Measurements from ENCODE around the gene IPO7.
"Not testable (repeated sequence)": the region's sequence is repeated elsewhere in the genome, so short reads cannot be mapped to it uniquely, and the experiment has no call there.

Gene IPO7

DNA sequence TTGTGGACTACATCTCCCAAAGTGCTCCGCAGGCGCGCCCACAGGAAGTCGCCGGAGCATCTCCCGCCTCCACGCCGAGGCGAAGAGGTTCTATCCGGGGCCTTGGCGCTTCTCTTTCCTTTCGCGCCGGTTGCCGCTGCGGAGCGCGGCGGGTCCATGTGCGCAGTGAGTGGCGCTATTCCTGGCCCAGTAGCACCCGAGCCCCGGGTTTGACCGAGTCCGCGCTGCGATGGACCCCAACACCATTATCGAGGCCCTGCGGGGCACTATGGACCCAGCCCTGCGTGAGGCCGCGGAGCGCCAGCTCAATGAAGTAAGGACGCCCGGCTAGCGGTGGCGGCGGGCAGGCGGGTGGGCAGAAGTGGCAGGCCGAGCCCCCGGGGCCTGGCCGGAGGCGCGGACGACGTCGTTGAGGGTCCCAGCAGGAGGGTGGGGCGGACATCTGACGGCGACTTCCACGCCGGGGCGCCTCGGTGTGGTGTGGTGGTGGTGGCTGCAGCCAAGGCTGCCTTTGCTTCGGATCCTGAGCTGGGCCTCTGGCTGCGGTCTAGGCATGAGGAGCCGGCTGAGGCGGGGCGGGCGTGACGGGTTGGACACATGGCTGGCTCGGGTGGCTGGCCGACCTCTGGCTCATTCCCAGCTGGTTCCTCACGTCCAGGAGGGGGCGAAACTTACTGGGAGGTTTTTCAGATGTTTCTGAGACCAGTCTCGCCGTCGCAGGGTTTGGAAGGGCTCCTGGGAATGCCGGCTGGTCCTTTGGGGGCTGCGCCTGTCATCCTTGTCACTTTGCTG lies at the start of gene IPO7:
Gene IPO7, plus strand, starts transcription at position 118 of the 792 bp plus-strand sequence. Its CDS starts 112 bp downstream, at position 230.
- peak; percentile 54 for DNase-seq (ENCODE audit: low read depth)

- no peak for DNase-seq (ENCODE audit: low read depth)
Observed at GRCh38 chr11:9341638-9342178, 42.7 kb upstream of the IPO7 start.

- no peak for DNase-seq (ENCODE audit: low read depth)
Observed at GRCh38 chr11:9344061-9344680, 40.3 kb upstream of the IPO7 start.

GRCh38 chr11:9347100-9347499 lies 37.4 kb upstream of the IPO7 start:
- no peak for DNase-seq (ENCODE audit: low read depth)

DNA sequence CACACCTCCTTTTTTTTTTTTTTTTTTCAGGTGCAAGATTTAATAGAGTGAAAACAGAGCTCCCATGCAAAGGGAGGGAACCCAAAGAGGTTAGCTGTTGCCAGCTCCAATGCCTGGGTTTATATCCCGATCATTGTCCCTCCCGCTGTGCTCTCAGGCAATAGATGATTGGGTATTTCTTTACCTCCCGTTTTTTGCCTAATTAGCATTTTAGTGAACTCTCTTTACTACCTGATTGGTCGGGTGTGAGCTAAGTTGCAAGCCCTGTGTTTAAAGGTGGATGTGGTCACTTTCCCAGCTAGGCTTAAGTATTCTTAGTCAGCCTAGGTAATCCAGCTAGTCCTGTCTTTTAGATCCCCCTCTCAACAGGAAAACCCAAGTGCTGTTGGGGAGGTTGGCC lies 36.7 kb upstream of the IPO7 start:
- DNase-seq (ENCODE audit: low read depth): not testable (repeated sequence)

- DNase-seq (ENCODE audit: low read depth): no peak
Observed at GRCh38 chr11:9351321-9351881, 33.1 kb upstream of the IPO7 start.

GRCh38 chr11:9357041-9357440 lies 27.4 kb upstream of the IPO7 start:
- DNase-seq (ENCODE audit: low read depth): no peak

GRCh38 chr11:9360862-9361622 lies 23.4 kb upstream of the IPO7 start:
- not testable (repeated sequence) for DNase-seq (ENCODE audit: low read depth)

GRCh38 chr11:9362393-9362863 lies 22.0 kb upstream of the IPO7 start:
- DNase-seq (ENCODE audit: low read depth): no peak

DNA sequence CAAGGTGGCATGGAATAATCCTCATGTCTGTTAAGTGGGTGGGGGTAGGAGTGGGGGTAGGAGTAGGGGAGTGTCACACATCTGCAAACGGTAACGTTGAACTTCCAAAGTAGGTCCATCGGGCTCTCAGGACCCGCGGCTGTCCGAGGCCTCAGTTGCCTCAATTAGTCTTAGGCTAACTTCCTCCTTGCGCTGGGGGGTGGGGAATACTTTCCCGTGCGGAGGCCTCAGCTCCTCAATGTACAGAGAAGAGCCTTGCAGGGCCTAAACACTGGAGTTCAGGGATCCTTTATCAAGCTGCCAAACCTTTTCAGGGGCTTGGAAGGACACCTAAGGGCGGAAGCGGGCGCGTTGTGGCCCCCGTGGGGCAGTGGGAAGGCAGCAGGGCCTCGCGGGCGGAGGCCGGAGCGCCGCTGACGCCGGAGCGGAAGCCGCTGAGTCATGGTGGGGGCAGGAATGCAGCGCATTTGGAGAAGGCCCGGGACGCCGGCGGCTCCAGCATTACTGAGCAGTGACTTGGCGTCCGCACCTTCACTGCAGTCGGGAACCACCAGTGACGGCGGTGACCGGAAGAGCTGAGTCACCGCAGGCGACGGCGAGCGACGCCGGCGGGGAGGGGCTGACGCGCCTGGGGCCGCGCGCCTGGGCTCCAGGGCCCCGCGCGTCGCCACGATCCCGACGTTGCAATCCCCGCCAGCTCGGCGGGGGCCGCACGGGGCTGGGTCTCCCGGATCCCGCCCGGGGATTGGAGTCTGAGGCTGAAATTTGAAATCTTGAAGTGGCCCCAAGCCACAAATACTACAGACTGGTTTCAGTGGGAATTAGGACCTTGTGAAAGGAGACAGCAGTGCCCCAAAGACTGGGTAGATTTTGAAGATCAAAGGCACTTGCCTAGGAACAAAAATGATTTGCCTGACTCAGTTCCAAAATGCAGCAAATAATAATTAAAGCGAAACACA lies 20.2 kb upstream of the IPO7 start:
- DNase-seq (ENCODE audit: low read depth): peak; percentile 86

GRCh38 chr11:9367551-9367950 lies 16.9 kb upstream of the IPO7 start:
- DNase-seq (ENCODE audit: low read depth): no peak

GRCh38 chr11:9377036-9377435 lies 7.4 kb upstream of the IPO7 start:
- DNase-seq (ENCODE audit: low read depth): no peak

- DNase-seq (ENCODE audit: low read depth): no peak
Observed at GRCh38 chr11:9379041-9379440, 5.4 kb upstream of the IPO7 start.

GRCh38 chr11:9380773-9381172 lies 3.7 kb upstream of the IPO7 start:
- no peak for DNase-seq (ENCODE audit: low read depth)

DNA sequence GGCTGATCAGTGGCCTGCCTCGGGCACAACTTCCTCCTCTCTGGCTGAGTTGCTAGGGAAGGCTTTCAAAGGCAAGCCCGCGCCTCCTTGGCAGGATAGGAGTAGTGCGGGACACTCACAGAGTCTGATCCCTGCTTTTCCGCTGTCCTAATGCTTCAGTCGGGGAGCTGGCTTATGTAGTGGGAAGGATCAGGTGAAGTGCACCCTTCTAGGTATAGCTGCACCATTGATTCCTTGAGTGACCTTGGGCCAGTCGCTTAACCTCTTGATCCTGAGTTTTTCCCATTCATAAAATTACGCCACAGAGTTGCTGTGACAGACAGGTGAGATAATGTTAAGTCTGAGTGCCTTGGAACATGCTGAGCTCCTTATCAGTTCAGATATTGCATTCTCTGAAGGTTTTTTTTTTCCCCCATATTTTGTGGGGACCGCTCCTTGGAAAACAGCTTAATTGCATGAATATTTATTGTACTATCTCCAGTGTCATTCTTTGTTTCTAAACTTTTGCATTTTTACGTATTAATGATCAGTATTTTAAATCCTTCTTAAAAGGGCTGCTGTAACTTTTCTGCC lies 961 bp downstream of the IPO7 start:
- no peak for DNase-seq (ENCODE audit: low read depth)

DNA sequence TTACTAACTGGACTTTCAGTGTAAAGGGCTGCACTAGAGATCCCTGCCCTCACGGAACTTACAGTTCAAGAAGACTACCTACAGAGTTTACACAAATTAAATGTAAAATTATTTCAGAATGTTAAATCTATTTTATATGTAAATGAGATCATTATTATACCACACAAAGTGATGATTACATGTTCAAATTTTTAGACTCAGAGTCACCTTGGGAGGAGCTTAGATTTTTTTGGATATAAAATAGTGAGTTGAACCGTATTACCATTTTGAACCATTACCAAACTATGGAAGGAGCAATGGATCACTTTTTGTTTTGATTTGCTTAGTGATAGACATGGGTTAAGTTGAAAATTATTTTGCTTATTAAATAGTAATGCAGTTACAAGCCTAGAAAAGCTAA lies 1.6 kb downstream of the IPO7 start:
- DNase-seq (ENCODE audit: low read depth): no peak

GRCh38 chr11:9386901-9387300 lies 2.4 kb downstream of the IPO7 start:
- DNase-seq (ENCODE audit: low read depth): no peak

DNA sequence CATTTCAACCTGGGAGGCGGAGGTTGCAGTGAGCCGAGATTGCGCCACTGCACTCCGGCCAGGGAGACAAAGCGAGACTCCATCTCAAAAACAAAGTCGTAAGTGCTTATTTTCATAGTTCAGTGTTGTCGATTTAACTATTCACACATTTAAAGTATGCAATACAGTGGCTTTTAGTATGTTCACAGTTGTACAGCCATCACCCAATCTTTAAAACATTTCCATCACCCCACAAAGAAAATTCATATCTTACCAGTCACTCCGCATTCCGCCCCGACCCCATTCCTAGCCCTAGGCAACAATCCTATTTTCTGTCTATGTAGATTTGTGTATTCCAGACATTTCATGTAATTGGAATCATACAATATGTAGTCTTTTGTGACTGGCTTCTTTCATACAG lies 11.9 kb downstream of the IPO7 start:
- DNase-seq (ENCODE audit: low read depth): no peak

- DNase-seq (ENCODE audit: low read depth): no peak
Observed at GRCh38 chr11:9396752-9397151, 12.3 kb downstream of the IPO7 start.

Measured in GM04503 (cell line).